Endothelial cell of umbilical vein (primary cell): ENCODE results near the gene LRCH1. TPM values are rescaled to one million over a fixed set of nuclear protein-coding genes. Genes with fewer than 3 reads are reported as not detected.

ENCODE experiments used
- BruUV-seq: library from RNA; stranded (reverse); fragments of 400-500 nt; replicated peaks from 2 replicates; lab custom pipeline; 2021; lab: Mats Ljungman, UMichigan
- CTCF ChIA-PET: fragments of 300-600, 350-600 bp; sonication (Branson Sonifier 250); formaldehyde crosslinking; loops from one replicate; lab custom pipeline; 2021; ENCODE audit warnings: antibody characterized with exemption, inconsistent platforms; lab: Charles Lee
- POLR2A ChIA-PET: fragments of 300-600, 350-600 bp; sonication (Branson Sonifier 250); formaldehyde crosslinking; loops from one replicate; lab custom pipeline; 2021; ENCODE audit warnings: antibody characterized with exemption, inconsistent platforms; lab: Charles Lee
- DNase-seq: peaks from one replicate; pipeline ENCODE4 v3.0.0-alpha.2; 2011; ENCODE audit warnings: low read depth, low spot score
- FAIRE-seq: peaks from 2 replicates; lab custom pipeline; 2011; peaks lifted over from hg19 to GRCh38; lab: Jason Lieb, UNC
- H2AFZ ChIP-seq: 2 replicates; pipeline ENCODE4 v1.6.0; 2012; ENCODE audit warnings: low read depth, low read length, control low read depth, inconsistent platforms
- H3K27ac ChIP-seq: 2 replicates; pipeline ENCODE4 v1.5.1; 2011; ENCODE audit warnings: low read depth, mild to moderate bottlenecking, control low read depth, low read length, moderate library complexity; ENCODE audit not compliant: insufficient read depth
- H3K27me3 ChIP-seq, 2 experiments: 2 replicates each; pipeline versions ENCODE4 v1.6.0 to v1.6.1; 2011; ENCODE audit warnings: low read length in 2 of 2, mixed read lengths in 1 of 2; ENCODE audit not compliant: control insufficient read depth in 2 of 2, insufficient read depth in 2 of 2
- H3K36me3 ChIP-seq, 2 experiments: 2 replicates in 1 of 2; 3 replicates in 1 of 2; pipeline ENCODE4 v1.5.1; 2011; ENCODE audit warnings: low read length in 2 of 2, mild to moderate bottlenecking in 1 of 2, moderate library complexity in 1 of 2; ENCODE audit not compliant: control insufficient read depth in 2 of 2, insufficient read depth in 2 of 2; ENCODE audit errors: extremely low read depth in 1 of 2
- H3K4me1 ChIP-seq: 3 replicates; pipeline ENCODE4 v1.5.1; 2011; ENCODE audit warnings: mild to moderate bottlenecking, low read length; ENCODE audit not compliant: control insufficient read depth, insufficient read depth; ENCODE audit errors: extremely low read depth
- H3K4me2 ChIP-seq: 2 replicates; pipeline ENCODE4 v1.6.1; 2011; ENCODE audit warnings: low read length, control low read depth, mixed read lengths; ENCODE audit not compliant: insufficient read depth
- H3K4me3 ChIP-seq, 3 experiments: fragments of 200-600 bp in 1 of 3; sonication (generic), shearing (Covaris generic) in 1 of 3; replicated peaks in 1 of 3; 2 replicates each; pipeline ENCODE4 v1.5.1; 2011 to 2016; ENCODE audit warnings: control low read depth in 3 of 3, low read length in 3 of 3, mild to moderate bottlenecking in 2 of 3, inconsistent platforms in 1 of 3, low read depth in 1 of 3, moderate library complexity in 1 of 3; ENCODE audit not compliant: insufficient read depth in 1 of 3
- H3K79me2 ChIP-seq: 2 replicates; pipeline ENCODE4 v1.6.0; 2012; ENCODE audit warnings: low read length, inconsistent platforms; ENCODE audit not compliant: control insufficient read depth, insufficient read depth
- H3K9ac ChIP-seq: replicated peaks from 2 replicates; pipeline ENCODE3; 2011; ENCODE audit warnings: low read length, control low read depth; ENCODE audit not compliant: insufficient read depth; ENCODE audit errors: extremely low read depth
- H3K9me1 ChIP-seq: replicated peaks from 3 replicates; pipeline ENCODE4 v1.6.0; 2011; ENCODE audit warnings: mild to moderate bottlenecking, low read length; ENCODE audit not compliant: control insufficient read depth, insufficient read depth; ENCODE audit errors: extremely low read depth
- H3K9me3 ChIP-seq: replicated peaks from 2 replicates; pipeline ENCODE4 v1.5.1; 2012; ENCODE audit warnings: low read length, inconsistent platforms; ENCODE audit not compliant: control insufficient read depth, insufficient read depth
- H4K20me1 ChIP-seq: replicated peaks from 2 replicates; pipeline ENCODE3; 2011; ENCODE audit warnings: mild to moderate bottlenecking, low read length; ENCODE audit not compliant: control insufficient read depth, insufficient read depth; ENCODE audit errors: extremely low read depth
- CTCF ChIP-seq, 2 donors: IDR thresholded peaks; 1 replicate in 1 of 2; 2 replicates in 1 of 2; pipeline ENCODE4 v1.5.1; 2011; ENCODE audit warnings: low read length in 2 of 2, mild to moderate bottlenecking in 2 of 2, moderate library complexity in 2 of 2, control low read depth in 1 of 2, inconsistent platforms in 1 of 2, low read depth in 1 of 2; ENCODE audit not compliant: insufficient read depth in 1 of 2; ENCODE audit errors: extremely low read depth in 1 of 2
- EZH2 ChIP-seq: IDR thresholded peaks from 2 replicates; pipeline ENCODE4 v1.6.1; 2012; ENCODE audit warnings: borderline replicate concordance, low read depth, mild to moderate bottlenecking, moderate library complexity, low read length, inconsistent platforms; ENCODE audit not compliant: severe bottlenecking
- FOS ChIP-seq: IDR thresholded peaks from 2 replicates; pipeline ENCODE4 v1.6.1; 2011; ENCODE audit warnings: mild to moderate bottlenecking, low read length, moderate library complexity, borderline replicate concordance; ENCODE audit not compliant: insufficient read depth
- GATA2 ChIP-seq: IDR thresholded peaks from 2 replicates; pipeline ENCODE4 v1.7.0; 2011; ENCODE audit warnings: low read depth, mild to moderate bottlenecking, moderate library complexity, mixed read lengths, low read length; ENCODE audit not compliant: insufficient read length, insufficient read depth
- JUN ChIP-seq: IDR thresholded peaks from 2 replicates; pipeline ENCODE4 v1.6.1; 2011; ENCODE audit warnings: borderline replicate concordance, low read depth; ENCODE audit not compliant: insufficient read length, insufficient read depth
- MAX ChIP-seq: IDR thresholded peaks from 2 replicates; pipeline ENCODE4 v1.6.1; 2011; ENCODE audit not compliant: insufficient read depth, insufficient read length
- MYC ChIP-seq: IDR thresholded peaks from one replicate; pipeline ENCODE4 v1.6.1; 2011; ENCODE audit warnings: mild to moderate bottlenecking, low read depth, low read length
- POLR2A ChIP-seq: IDR thresholded peaks from 2 replicates; pipeline ENCODE4 v1.6.1; 2012; ENCODE audit warnings: low read depth, mild to moderate bottlenecking, control low read depth, low read length
- POLR2AphosphoS5 ChIP-seq: IDR thresholded peaks from 2 replicates; pipeline ENCODE4 v1.6.1; 2012; ENCODE audit warnings: low read depth, mild to moderate bottlenecking, control low read depth, low read length, moderate library complexity; ENCODE audit not compliant: insufficient read depth
- dilution Hi-C: fragments of 300-500 bp; cut with MboI; formaldehyde crosslinking; loops from one replicate; pipeline ENCODE4 v1.15.0; 2019; ENCODE audit warnings: low sequenced_read_pairs; ENCODE audit not compliant: extremely low pct_ligation_motif_present
- intact Hi-C: fragments of 100-400 bp; cut with micrococcal nuclease; formaldehyde crosslinking; loops from one replicate; pipeline ENCODE4 v1.10.0; 2022
- polyA plus RNA-seq, 4 experiments: library from polyadenylated mRNA; depleted of rRNA in 3 of 4; stranded (reverse) in 3 of 4; unstranded in 1 of 4; fragments of >200 nt; gene quantifications; 2 replicates each; pipeline versions ENCODE4 v1.2.1 to v1.2.3, GENCODE V29; 2011 to 2012; ENCODE audit warnings: missing spikeins in 1 of 4
- total RNA-seq: library from RNA; stranded (reverse); gene quantifications from 2 replicates; pipeline ENCODE4 v1.2.3, GENCODE V29; 2021

The LRCH1 gene
- total and polyA plus RNA-seq, 2 donors (not counting 3 experiments of a cell fraction or from before 2014, with no cell fraction given) = 5.4 to 16.5 TPM

GRCh38 chr13:46567671-46568070 is 14.7 kb downstream of the LRCH1 start:
- POLR2A ChIA-PET = no interaction called here
- FAIRE-seq = no peak
- H3K4me3 ChIP-seq = no peak overlapping the region
- H3K9ac ChIP-seq = no peak overlapping the region
- H4K20me1 ChIP-seq = no peaks in the 10 kb centered on the region
- H3K4me2 ChIP-seq = no peak overlapping the region
- no peak for TF ChIP-seq JUN
- TF ChIP-seq POLR2AphosphoS5 = no peak
- no peak for TF ChIP-seq EZH2
- TF ChIP-seq MYC = no peak
- no peak for TF ChIP-seq FOS
- no peak for TF ChIP-seq POLR2A
- no peak for TF ChIP-seq CTCF (IDR thresholded peaks at IDR 0.05; ENCODE audit: extremely low read depth in 1 of 2, insufficient read depth in 1 of 2, low read depth in 1 of 2, low read length in 2 of 2)
- TF ChIP-seq MAX = no peak
- TF ChIP-seq GATA2 = no peak
- H3K9me1 ChIP-seq = no peaks in the 10 kb centered on the region
- no TSS peak for BruUV-seq
- H3K4me1 ChIP-seq = no peaks in the 10 kb centered on the region
- peaks cover 55% of the 10 kb centered on the region for H3K79me2 ChIP-seq
- CTCF ChIA-PET = interaction anchor here (1.5 kb wide), 1 partner anchor 16 kb away, joined by 5 read pairs; no protein-coding TSS in a partner anchor
- H3K36me3 ChIP-seq = no peaks in the 10 kb centered on the region
- no peaks in the 10 kb centered on the region for H3K9me3 ChIP-seq
- intact Hi-C loops (no loop called here), dilution Hi-C loops (no loop called here)
- no peak for DNase-seq
- H2AFZ ChIP-seq = no peak overlapping the region
- no peak overlapping the region for H3K27ac ChIP-seq
- no peaks in the 10 kb centered on the region for H3K27me3 ChIP-seq
